H1 (cell line): ENCODE results near the gene DUSP9. TPM values are rescaled to one million over a fixed set of nuclear protein-coding genes. Genes with fewer than 3 reads are reported as not detected.
A peak's percentile ranks its signal among the peaks of the same experiment; 100 is the strongest.

ENCODE experiments used
- E2F6 ChIP-seq: IDR thresholded peaks from 2 replicates; pipeline ENCODE4 v1.6.1; 2012; ENCODE audit warnings: inconsistent platforms
- EZH2 ChIP-seq: fragments of 200-600 bp; sonication (generic); IDR thresholded peaks from 2 replicates; pipeline ENCODE4 v1.7.1; 2012; ENCODE audit warnings: low read depth, mild to moderate bottlenecking, moderate library complexity, low read length, inconsistent platforms; ENCODE audit not compliant: severe bottlenecking
- GTF2F1 ChIP-seq: IDR thresholded peaks from 2 replicates; pipeline ENCODE4 v1.6.1; 2012; ENCODE audit warnings: low read depth, low read length, improper control_type of control experiment, borderline replicate concordance
- HDAC2 ChIP-seq, 2 experiments: fragments of 300-600 bp in 1 of 2; sonication (generic) in 1 of 2; IDR thresholded peaks; 2 replicates each; pipeline ENCODE4 v1.6.1; 2011 to 2012; ENCODE audit warnings: low read depth in 2 of 2, low read length in 2 of 2, mild to moderate bottlenecking in 2 of 2, moderate library complexity in 2 of 2, borderline replicate concordance in 1 of 2, inconsistent platforms in 1 of 2
- POLR2A ChIP-seq, 2 experiments: IDR thresholded peaks; 1 replicate in 1 of 2; 2 replicates in 1 of 2; pipeline ENCODE4 v1.6.1; 2011; ENCODE audit warnings: low read depth in 2 of 2, low read length in 2 of 2, mild to moderate bottlenecking in 2 of 2; ENCODE audit errors: control extremely low read depth in 1 of 2
- RAD21 ChIP-seq, 2 experiments: IDR thresholded peaks in 1 of 2; conservative IDR thresholded peaks in 1 of 2; 2 replicates each; pipeline ENCODE4 v1.6.1; 2011; ENCODE audit warnings: low read depth in 2 of 2, low read length in 2 of 2, improper control_type of control experiment in 1 of 2, inconsistent platforms in 1 of 2, mild to moderate bottlenecking in 1 of 2, moderate library complexity in 1 of 2
- SP1 ChIP-seq: IDR thresholded peaks from 2 replicates; pipeline ENCODE4 v1.6.1; 2011; ENCODE audit warnings: low read depth, low read length
- SP4 ChIP-seq: IDR thresholded peaks from 2 replicates; pipeline ENCODE4 v1.6.1; 2012; ENCODE audit warnings: low read length, inconsistent platforms
- SRF ChIP-seq: IDR thresholded peaks from 2 replicates; pipeline ENCODE4 v1.6.1; 2011; ENCODE audit warnings: mild to moderate bottlenecking, low read depth, low read length, moderate library complexity
- SUZ12 ChIP-seq: fragments of 200-600 bp; sonication (generic); IDR thresholded peaks from 2 replicates; pipeline ENCODE4 v1.6.1; 2012; ENCODE audit warnings: mild to moderate bottlenecking, inconsistent platforms, low read length, moderate library complexity, mixed read lengths
- polyA plus RNA-seq, 7 experiments: library from polyadenylated mRNA; depleted of rRNA in 3 of 7; stranded (reverse) in 5 of 7; unstranded in 2 of 7; fragments of >200 nt in 5 of 7; fragments of 200-250 nt in 2 of 7; gene quantifications; 1 replicate in 5 of 7; 2 replicates in 1 of 7; 4 replicates in 1 of 7; pipeline versions ENCODE4 v1.2.1 to v1.2.3, GENCODE V29; 2011 to 2013; ENCODE audit warnings: missing spikeins in 2 of 7, mixed read lengths in 2 of 7
- total RNA-seq: library from RNA; stranded (reverse); fragmentation: NEBNext Ultra II Directional; extraction: Animal tissue kit (Norgen Biotek cat#: 25700); gene quantifications from 2 replicates; pipeline ENCODE4 v1.2.1, GENCODE V29; 2021

DUSP9 gene
- total and polyA plus RNA-seq, 2 of the 8 experiments (the other 6 are each of a cell fraction or from before 2014, with no cell fraction given) = 0.80 to 1.1 TPM

- TF ChIP-seq EZH2 (peak; percentile 59), POLR2A (IDR thresholded peaks at IDR 0.05; ENCODE audit: control extremely low read depth in 1 of 2, low read depth in 2 of 2, low read length in 2 of 2) (no peak), SUZ12 (peak; percentile 74), SRF (no peak), RAD21 (IDR thresholded peaks at IDR 0.05 in 1 of 2, conservative IDR thresholded peaks at IDR 0.05 in 1 of 2; ENCODE audit: low read depth in 2 of 2, low read length in 2 of 2) (no peak), HDAC2 (IDR thresholded peaks at IDR 0.05; ENCODE audit: borderline replicate concordance in 1 of 2, low read depth in 2 of 2, low read length in 2 of 2) (no peak), E2F6 (0 out of 2 replicates have a peak, but pooled peaks have one; percentile 29), GTF2F1 (no peak), SP1 (no peak), SP4 (no peak)
Measured at GRCh38 chrX:153643431-153644351, 3.3 kb upstream of the DUSP9 start (continued).
